Naive thymus-derived CD4-positive, alpha-beta T cell (primary cell): Measurements from ENCODE around the gene KIF24. TPM values are rescaled to one million over a fixed set of nuclear protein-coding genes. Genes with fewer than 3 reads are reported as not detected.
"Not testable (repeated sequence)": the region's sequence is repeated elsewhere in the genome, so short reads cannot be mapped to it uniquely, and the experiment has no call there.

Source experiments
- ATAC-seq: fragments of 150-1000 bp; cut with Tn5 transposase; 2 replicates; pipeline ENCODE4 v1.10.0; 2021; ENCODE audit warnings: mild to moderate bottlenecking, moderate library complexity
- CTCF ChIA-PET: fragments of 350-600 bp; sonication (Branson Sonifier 250); formaldehyde crosslinking; loops from one replicate; lab custom pipeline; 2021; ENCODE audit warnings: antibody characterized with exemption; lab: Charles Lee
- POLR2A ChIA-PET: fragments of 350-600 bp; sonication (Branson Sonifier 250); formaldehyde crosslinking; loops from one replicate; lab custom pipeline; 2021; ENCODE audit warnings: antibody characterized with exemption, inconsistent platforms; lab: Charles Lee
- DNase-seq, 9 donors: peaks; one replicate each; pipeline versions ENCODE4 v3.0.0 to v3.0.0-alpha.2; 2020 to 2022; ENCODE audit warnings: mixed read lengths in 1 of 9
- H3K27ac ChIP-seq: one replicate; pipeline ENCODE4 v1.7.0; 2013; ENCODE audit warnings: mild to moderate bottlenecking, low read depth, low read length, moderate library complexity
- H3K27me3 ChIP-seq, 2 donors: one replicate each; pipeline ENCODE4 v1.7.0; 2013; ENCODE audit warnings: low read length in 2 of 2, mild to moderate bottlenecking in 2 of 2, moderate library complexity in 2 of 2; ENCODE audit not compliant: control insufficient read depth in 2 of 2, insufficient read depth in 2 of 2
- H3K36me3 ChIP-seq, 3 experiments: 1 replicate in 2 of 3; 2 replicates in 1 of 3; pipeline ENCODE4 v1.7.0; 2013; ENCODE audit warnings: low read length in 3 of 3, mild to moderate bottlenecking in 3 of 3, moderate library complexity in 1 of 3; ENCODE audit not compliant: insufficient read depth in 3 of 3, control insufficient read depth in 2 of 3
- H3K4me1 ChIP-seq, 2 donors: one replicate each; pipeline ENCODE4 v1.7.0; 2013; ENCODE audit warnings: low read length in 2 of 2, mild to moderate bottlenecking in 2 of 2, moderate library complexity in 1 of 2; ENCODE audit not compliant: control insufficient read depth in 2 of 2, insufficient read depth in 2 of 2
- H3K4me3 ChIP-seq: 2 replicates; pipeline ENCODE4 v1.7.0; 2013; ENCODE audit warnings: mild to moderate bottlenecking, low read length
- H3K9me3 ChIP-seq, 3 experiments: 1 replicate in 2 of 3; 2 replicates in 1 of 3; pipeline ENCODE4 v1.7.0; 2013; ENCODE audit warnings: low read length in 3 of 3; ENCODE audit not compliant: control insufficient read depth in 2 of 3
- H3K27ac Mint-ChIP-seq, 9 donors: one replicate each; pipeline ENCODE4 v1.8.0; 2020 to 2022; ENCODE audit warnings: mixed read lengths in 9 of 9, mild to moderate bottlenecking in 8 of 9, moderate library complexity in 5 of 9, inconsistent platforms in 2 of 9
- H3K27me3 Mint-ChIP-seq, 5 donors: one replicate each; pipeline ENCODE4 v1.8.0; 2021 to 2022; ENCODE audit warnings: mixed read lengths in 5 of 5, mild to moderate bottlenecking in 1 of 5
- H3K36me3 Mint-ChIP-seq, 5 donors: one replicate each; pipeline ENCODE4 v1.8.0; 2020 to 2022; ENCODE audit warnings: mixed read lengths in 5 of 5, mild to moderate bottlenecking in 3 of 5, inconsistent platforms in 1 of 5
- H3K4me1 Mint-ChIP-seq, 7 donors: one replicate each; pipeline ENCODE4 v1.8.0; 2020 to 2022; ENCODE audit warnings: mixed read lengths in 7 of 7, mild to moderate bottlenecking in 3 of 7, inconsistent platforms in 1 of 7
- H3K4me3 Mint-ChIP-seq, 10 donors: one replicate each; pipeline ENCODE4 v1.8.0; 2020 to 2022; ENCODE audit warnings: mild to moderate bottlenecking in 10 of 10, mixed read lengths in 10 of 10, moderate library complexity in 6 of 10, inconsistent platforms in 2 of 10
- H3K9me3 Mint-ChIP-seq, 11 donors: one replicate each; pipeline ENCODE4 v1.8.0; 2020 to 2022; ENCODE audit warnings: mixed read lengths in 11 of 11, mild to moderate bottlenecking in 4 of 11, inconsistent platforms in 1 of 11, moderate library complexity in 1 of 11
- intact Hi-C, 2 donors: fragments of 100-400 bp; cut with micrococcal nuclease; formaldehyde crosslinking; loops; one replicate each; pipeline ENCODE4 v1.15.1; 2023
- polyA plus RNA-seq, 2 donors: library from polyadenylated mRNA; unstranded; fragments of 300-500 nt; fragmentation: Illumina TruSeq; gene quantifications; one replicate each; pipeline ENCODE4 v1.2.3, GENCODE V29; 2021
- total RNA-seq, 6 experiments: library from RNA in 5 of 6; stranded (reverse) in 5 of 6; gene quantifications; 1 replicate in 5 of 6; 2 replicates in 1 of 6; pipeline ENCODE4 v1.2.3 and lab custom pipeline; 2021 to 2026

KIF24 gene
- total and polyA plus RNA-seq, 7 experiments from 2014 or later = 0.11 to 6.0 (median 0.23) TPM

DNA sequence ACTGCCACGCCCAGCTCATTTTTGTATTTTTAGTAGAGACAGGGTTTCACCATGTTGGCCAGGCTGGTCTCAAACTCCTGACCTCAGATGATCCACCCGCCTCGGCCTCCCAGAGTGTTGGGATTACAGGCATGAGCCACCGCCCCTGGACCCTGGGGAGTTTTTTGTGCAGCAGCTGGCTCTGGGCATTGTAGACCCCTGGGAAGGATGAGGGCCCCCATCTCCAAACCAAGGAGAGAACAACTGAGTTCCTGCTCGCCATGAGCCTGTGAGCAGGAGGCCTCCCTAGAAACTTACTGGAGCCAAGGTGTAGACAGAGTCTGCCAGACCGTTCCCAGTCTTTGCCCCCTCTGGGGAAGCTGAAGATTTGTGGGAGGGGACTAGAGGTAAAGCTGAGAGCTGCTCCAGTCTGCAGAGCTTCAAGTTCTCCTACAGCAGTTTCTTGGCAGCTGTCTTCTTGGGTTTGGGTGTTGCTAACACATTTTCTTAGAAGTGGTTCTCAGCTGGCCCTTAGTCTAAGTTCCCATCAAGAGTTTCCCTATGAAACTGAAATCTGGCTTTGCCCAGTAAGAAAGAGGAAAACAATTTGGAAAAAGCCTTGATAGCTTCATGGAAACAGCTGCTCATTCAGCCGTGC, 12.7 kb upstream of the KIF24 start:
- H3K4me3 Mint-ChIP-seq = no peak overlapping the region
- CTCF ChIA-PET = no interaction called here
- H3K9me3 Mint-ChIP-seq = peaks cover 0 to 1% (median 0%) of the 10 kb centered on the region in 11 donors
- no peaks in the 10 kb centered on the region for H3K27me3 Mint-ChIP-seq
- peaks cover 0 to 31% (median 18%) of the 10 kb centered on the region in 5 donors for H3K36me3 Mint-ChIP-seq
- DNase-seq (no peak), ATAC-seq (no peak)
- POLR2A ChIA-PET = no interaction called here
- H3K4me3 ChIP-seq = no peak overlapping the region
- H3K27ac Mint-ChIP-seq = no peak overlapping the region
- H3K4me1 ChIP-seq = no peaks in the 10 kb centered on the region
- peaks cover 5 to 53% (median 10%) of the 10 kb centered on the region in 3 experiments for H3K36me3 ChIP-seq
- no peaks in the 10 kb centered on the region for H3K27me3 ChIP-seq
- H3K27ac ChIP-seq = no peak overlapping the region
- intact Hi-C loops = no loop called here
- peaks cover 0 to 2% (median 0%) of the 10 kb centered on the region in 7 donors for H3K4me1 Mint-ChIP-seq
- H3K9me3 ChIP-seq = no peaks in the 10 kb centered on the region

DNA sequence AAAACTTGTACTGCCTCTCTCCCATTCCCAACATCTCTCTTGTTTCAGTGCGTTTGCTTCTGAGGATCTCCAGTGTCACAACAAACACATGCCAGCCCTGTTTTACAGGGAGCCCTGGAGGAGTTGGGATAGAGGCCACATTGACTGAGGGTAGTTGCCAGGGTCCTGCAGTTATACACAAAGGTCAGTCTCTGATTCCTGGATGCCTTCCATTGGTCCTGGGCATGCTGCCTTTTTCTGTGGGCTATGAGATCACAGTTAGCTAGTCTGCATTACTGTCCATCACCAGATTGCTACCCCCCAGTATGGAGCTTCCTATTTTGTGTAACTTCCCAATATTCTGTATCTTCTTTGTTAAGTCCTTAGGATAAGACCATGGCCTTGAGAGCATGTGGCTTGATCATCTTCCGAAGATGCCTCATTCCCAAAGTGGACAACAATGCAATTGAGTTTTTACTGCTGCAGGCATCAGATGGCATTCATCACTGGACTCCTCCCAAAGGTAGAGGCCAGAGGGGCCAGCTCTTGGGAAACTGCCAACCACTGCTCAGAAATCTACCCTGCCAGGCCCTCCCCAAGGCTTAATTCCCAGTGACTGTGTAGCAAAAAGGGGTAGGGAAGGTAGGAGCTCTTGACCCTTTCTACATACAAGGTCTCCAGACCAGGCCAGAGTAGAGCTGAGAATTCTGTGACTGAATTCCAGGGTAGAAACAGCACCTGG, 9.8 kb upstream of the KIF24 start:
- Histone ChIP-seq H3K4me1 (no peaks in the 10 kb centered on the region), H3K36me3 (peaks cover 5 to 56% (median 10%) of the 10 kb centered on the region in 3 experiments), H3K4me3 (no peak overlapping the region), H3K27ac (no peak overlapping the region), H3K27me3 (no peaks in the 10 kb centered on the region), H3K9me3 (no peaks in the 10 kb centered on the region)
- Mint-ChIP-seq H3K4me1 (peaks cover 0 to 9% (median 4%) of the 10 kb centered on the region in 7 donors), H3K4me3 (no peak overlapping the region), H3K36me3 (peaks cover 0 to 27% (median 18%) of the 10 kb centered on the region in 5 donors), H3K27ac (no peak overlapping the region), H3K9me3 (peaks cover 0 to 1% (median 0%) of the 10 kb centered on the region in 11 donors), H3K27me3 (no peaks in the 10 kb centered on the region)
- DNase-seq = no peak
- CTCF ChIA-PET = interaction anchor here (0.7 to 1.1 kb wide), 3 partner anchors 42 to 1396 kb away, joined by 3 read pairs; no protein-coding TSS in a partner anchor
- intact Hi-C loops = no loop called here
- no peak for ATAC-seq
- POLR2A ChIA-PET = interaction anchor here (1.3 kb wide), 1 partner anchor 35 kb away, joined by 3 read pairs; no protein-coding TSS in a partner anchor

DNA sequence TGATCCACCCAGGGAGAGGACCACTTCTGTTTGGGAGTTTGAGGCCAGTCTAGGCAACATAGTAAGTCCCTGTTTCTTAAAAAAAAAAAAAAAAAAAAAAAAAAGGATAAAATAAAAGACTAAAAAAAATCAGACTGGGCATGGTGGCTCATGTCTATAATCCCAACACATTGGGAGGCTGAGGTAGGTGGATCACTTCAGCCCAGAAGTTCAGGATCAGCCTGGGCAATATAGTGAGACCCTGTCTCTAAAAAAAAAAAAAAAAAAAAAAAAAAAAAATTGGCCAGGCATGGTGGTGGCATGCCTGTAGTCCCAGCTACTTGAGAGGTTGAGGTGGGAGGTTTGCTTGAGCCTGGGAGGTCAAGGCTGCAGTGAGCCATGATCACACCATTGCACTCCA, 9.0 kb upstream of the KIF24 start:
- peaks cover 0 to 21% (median 13%) of the 10 kb centered on the region in 5 donors for H3K36me3 Mint-ChIP-seq
- peaks cover 5 to 50% (median 10%) of the 10 kb centered on the region in 3 experiments for H3K36me3 ChIP-seq
- POLR2A ChIA-PET = interaction anchor here (1.3 kb wide), 1 partner anchor 36 kb away, joined by 3 read pairs; no protein-coding TSS in a partner anchor

DNA sequence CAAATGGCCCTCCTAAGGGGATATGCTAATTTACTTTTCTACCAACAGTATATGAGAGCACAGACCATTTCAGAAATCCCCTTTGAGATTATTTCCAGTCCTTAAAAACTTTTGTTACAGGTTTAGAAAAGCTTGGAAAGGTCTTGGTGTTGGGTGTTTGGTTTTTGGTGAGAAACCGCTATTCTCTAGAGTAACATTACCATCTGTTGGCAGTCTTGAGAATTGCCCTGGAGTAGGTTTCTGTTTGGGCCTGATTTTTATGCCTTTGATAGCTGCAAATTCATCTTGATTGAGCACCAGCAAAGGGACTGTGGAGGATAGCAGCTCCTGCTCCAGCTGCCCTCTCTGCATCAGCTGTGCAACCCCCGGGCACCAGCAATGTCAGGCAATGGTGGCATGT, 8.3 kb upstream of the KIF24 start:
- Mint-ChIP-seq H3K27ac (no peak overlapping the region), H3K27me3 (no peaks in the 10 kb centered on the region), H3K36me3 (peaks cover 0 to 19% (median 11%) of the 10 kb centered on the region in 5 donors), H3K4me3 (no peak overlapping the region), H3K9me3 (peaks cover 0 to 1% (median 0%) of the 10 kb centered on the region in 11 donors), H3K4me1 (peaks cover 4 to 11% (median 7%) of the 10 kb centered on the region in 7 donors)
- Histone ChIP-seq H3K4me1 (no peaks in the 10 kb centered on the region), H3K36me3 (peaks cover 5 to 44% (median 10%) of the 10 kb centered on the region in 3 experiments), H3K27ac (no peak overlapping the region), H3K27me3 (no peaks in the 10 kb centered on the region), H3K9me3 (no peaks in the 10 kb centered on the region), H3K4me3 (no peak overlapping the region)
- no peak for ATAC-seq
- no peak for DNase-seq
- intact Hi-C loops = no loop called here
- CTCF ChIA-PET = no interaction called here
- POLR2A ChIA-PET = interaction anchor here (7.8 kb wide), 1 partner anchor 41 kb away, joined by 62 read pairs; the partner anchor contains the start of gene MYORG

More for the DNA sequence above, 9.0 kb upstream of the KIF24 start:
- intact Hi-C loops, H3K27ac ChIP-seq, H3K4me3 Mint-ChIP-seq, H3K9me3 Mint-ChIP-seq, H3K4me3 ChIP-seq, H3K27me3 Mint-ChIP-seq, DNase-seq, H3K27me3 ChIP-seq, H3K4me1 ChIP-seq, ATAC-seq, H3K27ac Mint-ChIP-seq, H3K4me1 Mint-ChIP-seq, H3K9me3 ChIP-seq: not testable (repeated sequence)
- CTCF ChIA-PET = interaction anchor here (0.7 kb wide), 1 partner anchor 182 kb away, joined by 4 read pairs; no protein-coding TSS in a partner anchor

DNA sequence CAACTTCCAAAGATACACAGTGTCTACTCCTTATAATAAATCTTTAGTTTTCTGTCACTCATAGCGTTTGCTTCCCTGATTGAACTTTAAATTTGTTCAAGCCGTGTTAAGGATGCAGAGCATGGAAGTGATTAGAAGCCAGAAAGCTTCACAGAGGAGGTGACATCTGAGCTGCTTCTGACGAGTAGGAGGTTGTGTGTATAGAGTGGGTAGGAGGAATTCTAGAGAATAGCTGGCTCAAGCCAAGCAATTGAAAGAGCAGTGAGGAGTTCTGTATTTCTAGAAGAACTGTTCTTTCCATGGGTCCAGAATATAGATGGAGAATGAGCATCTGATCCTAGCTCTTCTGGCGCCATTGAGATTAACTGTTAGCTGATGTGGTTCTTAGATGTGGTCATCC, 6.3 kb upstream of the KIF24 start:
- H3K4me3 ChIP-seq = no peak overlapping the region
- peaks cover 0 to 1% of the 10 kb centered on the region in 2 donors for H3K4me1 ChIP-seq
- CTCF ChIA-PET = interaction anchor here (1.1 to 1.7 kb wide), 4 partner anchors 39 to 82 kb away, joined by 4 to 5 read pairs (median 4); partner anchors contain the start of gene MYORG
- DNase-seq (no peak), ATAC-seq (no peak)
- no peak overlapping the region for H3K27ac Mint-ChIP-seq
- peaks cover 0 to 14% (median 5%) of the 10 kb centered on the region in 5 donors for H3K36me3 Mint-ChIP-seq
- no peak overlapping the region for H3K4me3 Mint-ChIP-seq
- H3K27ac ChIP-seq = no peak overlapping the region
- H3K9me3 Mint-ChIP-seq = peaks cover 0 to 1% (median 0%) of the 10 kb centered on the region in 11 donors
- H3K4me1 Mint-ChIP-seq = peaks cover 10 to 23% (median 18%) of the 10 kb centered on the region in 7 donors
- no peaks in the 10 kb centered on the region for H3K9me3 ChIP-seq
- H3K27me3 ChIP-seq = no peaks in the 10 kb centered on the region
- POLR2A ChIA-PET = interaction anchor here (7.8 kb wide), 1 partner anchor 43 kb away, joined by 62 read pairs; the partner anchor contains the start of gene MYORG
- intact Hi-C loops = no loop called here
- no peaks in the 10 kb centered on the region for H3K27me3 Mint-ChIP-seq
- H3K36me3 ChIP-seq = peaks cover 5 to 26% (median 10%) of the 10 kb centered on the region in 3 experiments

DNA sequence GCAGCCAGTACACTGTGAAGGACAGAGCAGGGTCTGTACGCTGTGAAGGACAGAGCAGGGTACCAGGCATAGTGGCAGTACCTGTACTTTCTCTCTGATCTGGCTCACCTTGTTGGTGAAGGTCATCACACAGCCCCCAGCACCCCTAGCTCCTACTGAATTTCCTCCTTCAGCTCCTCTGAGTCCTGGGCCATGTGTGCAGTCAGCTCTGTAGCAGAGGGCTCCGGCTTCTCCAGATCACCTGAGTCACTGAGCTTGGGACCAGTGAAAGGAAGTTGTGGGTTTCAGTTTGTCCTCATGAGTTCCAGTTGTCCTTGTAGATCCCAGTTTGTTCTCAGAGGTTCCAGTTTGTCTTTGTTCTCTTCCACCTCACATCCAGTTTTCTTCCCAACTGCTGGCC, 5.8 kb upstream of the KIF24 start:
- POLR2A ChIA-PET = interaction anchor here (7.8 kb wide), 1 partner anchor 43 kb away, joined by 62 read pairs; the partner anchor contains the start of gene MYORG
- no peak overlapping the region for H3K27ac Mint-ChIP-seq
- intact Hi-C loops = loop anchor here in 1 of 2 donors (5.0 kb wide), 1 partner anchor 257 kb away; no protein-coding TSS in a partner anchor
- H3K36me3 Mint-ChIP-seq = peaks cover 0 to 9% (median 3%) of the 10 kb centered on the region in 5 donors
- DNase-seq = no peak
- H3K9me3 ChIP-seq = no peaks in the 10 kb centered on the region
- peaks cover 0 to 3% of the 10 kb centered on the region in 2 donors for H3K4me1 ChIP-seq
- no peaks in the 10 kb centered on the region for H3K9me3 Mint-ChIP-seq
- H3K36me3 ChIP-seq = peaks cover 5 to 21% (median 10%) of the 10 kb centered on the region in 3 experiments
- H3K27me3 Mint-ChIP-seq = no peaks in the 10 kb centered on the region
- no peak for ATAC-seq
- no peaks in the 10 kb centered on the region for H3K27me3 ChIP-seq
- peaks cover 14 to 28% (median 23%) of the 10 kb centered on the region in 7 donors for H3K4me1 Mint-ChIP-seq
- no peak overlapping the region for H3K4me3 Mint-ChIP-seq
- CTCF ChIA-PET = interaction anchor here (1.5 to 1.7 kb wide), 3 partner anchors 39 to 69 kb away, joined by 4 to 5 read pairs (median 5); partner anchors contain the start of gene MYORG
- no peak overlapping the region for H3K4me3 ChIP-seq
- H3K27ac ChIP-seq = no peak overlapping the region
